ENCODE measurements around the gene C1orf87.

DNA sequence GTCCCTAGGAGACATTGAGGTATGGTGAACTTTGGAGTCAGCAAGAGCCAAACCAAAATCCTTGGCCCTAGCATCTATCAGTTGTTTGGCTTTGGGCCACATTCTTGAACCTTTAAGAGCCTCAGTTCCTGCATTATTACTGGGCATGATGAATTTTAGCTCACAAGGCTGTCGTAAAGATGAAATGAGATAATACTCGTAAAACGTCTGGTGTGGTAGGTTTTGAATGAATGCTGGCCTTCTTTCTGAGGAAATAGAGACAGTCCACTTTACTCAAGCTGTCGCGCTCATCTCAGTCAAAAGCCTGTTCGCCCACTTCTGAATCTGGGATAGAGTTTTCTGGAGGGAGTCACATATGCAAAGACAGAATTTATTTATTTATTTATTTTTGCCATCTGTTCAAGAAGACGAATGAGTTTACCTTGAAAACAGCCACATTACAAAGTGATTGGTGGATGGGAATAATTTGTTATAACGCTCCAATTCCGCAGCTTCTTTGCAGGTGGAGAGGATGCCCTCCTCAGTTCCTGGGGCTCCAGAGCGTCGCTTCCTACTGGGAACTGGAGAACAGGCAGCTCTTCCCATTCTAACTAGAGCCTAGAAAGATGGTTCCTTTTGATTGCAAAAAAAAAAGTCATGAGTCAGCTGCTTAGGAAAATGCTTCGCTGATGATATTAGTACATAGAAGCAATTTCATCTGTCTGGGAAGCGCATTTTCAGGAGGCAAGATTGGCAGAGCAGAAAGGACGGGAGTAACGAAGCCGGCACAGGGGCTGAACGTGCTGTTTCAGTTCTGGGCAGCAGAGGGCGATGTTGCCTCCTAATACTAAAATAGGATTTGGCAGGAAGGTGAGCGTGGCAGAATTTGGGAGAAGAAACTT, 97.1 kb downstream of the C1orf87 start:
- TF ChIP-seq ZNF8 (CRISPR knock-in tag; IDR thresholded peaks at IDR 0.05) (no peak), ZFP30 (CRISPR knock-in tag; IDR thresholded peaks at IDR 0.05) (no peak), RARB (CRISPR knock-in tag; IDR thresholded peaks at IDR 0.05) (no peak), TCF4 (CRISPR knock-in tag; IDR thresholded peaks at IDR 0.05; ENCODE audit: borderline replicate concordance) (no peak)
- TF ChIP-seq, protein P1, sequence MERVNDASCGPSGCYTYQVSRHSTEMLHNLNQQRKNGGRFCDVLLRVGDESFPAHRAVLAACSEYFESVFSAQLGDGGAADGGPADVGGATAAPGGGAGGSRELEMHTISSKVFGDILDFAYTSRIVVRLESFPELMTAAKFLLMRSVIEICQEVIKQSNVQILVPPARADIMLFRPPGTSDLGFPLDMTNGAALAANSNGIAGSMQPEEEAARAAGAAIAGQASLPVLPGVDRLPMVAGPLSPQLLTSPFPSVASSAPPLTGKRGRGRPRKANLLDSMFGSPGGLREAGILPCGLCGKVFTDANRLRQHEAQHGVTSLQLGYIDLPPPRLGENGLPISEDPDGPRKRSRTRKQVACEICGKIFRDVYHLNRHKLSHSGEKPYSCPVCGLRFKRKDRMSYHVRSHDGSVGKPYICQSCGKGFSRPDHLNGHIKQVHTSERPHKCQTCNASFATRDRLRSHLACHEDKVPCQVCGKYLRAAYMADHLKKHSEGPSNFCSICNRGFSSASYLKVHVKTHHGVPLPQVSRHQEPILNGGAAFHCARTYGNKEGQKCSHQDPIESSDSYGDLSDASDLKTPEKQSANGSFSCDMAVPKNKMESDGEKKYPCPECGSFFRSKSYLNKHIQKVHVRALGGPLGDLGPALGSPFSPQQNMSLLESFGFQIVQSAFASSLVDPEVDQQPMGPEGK (CRISPR knock-in tag; IDR thresholded peaks at IDR 0.05; ENCODE audit: borderline replicate concordance) = no peak
- TF ChIP-seq, protein P2, sequence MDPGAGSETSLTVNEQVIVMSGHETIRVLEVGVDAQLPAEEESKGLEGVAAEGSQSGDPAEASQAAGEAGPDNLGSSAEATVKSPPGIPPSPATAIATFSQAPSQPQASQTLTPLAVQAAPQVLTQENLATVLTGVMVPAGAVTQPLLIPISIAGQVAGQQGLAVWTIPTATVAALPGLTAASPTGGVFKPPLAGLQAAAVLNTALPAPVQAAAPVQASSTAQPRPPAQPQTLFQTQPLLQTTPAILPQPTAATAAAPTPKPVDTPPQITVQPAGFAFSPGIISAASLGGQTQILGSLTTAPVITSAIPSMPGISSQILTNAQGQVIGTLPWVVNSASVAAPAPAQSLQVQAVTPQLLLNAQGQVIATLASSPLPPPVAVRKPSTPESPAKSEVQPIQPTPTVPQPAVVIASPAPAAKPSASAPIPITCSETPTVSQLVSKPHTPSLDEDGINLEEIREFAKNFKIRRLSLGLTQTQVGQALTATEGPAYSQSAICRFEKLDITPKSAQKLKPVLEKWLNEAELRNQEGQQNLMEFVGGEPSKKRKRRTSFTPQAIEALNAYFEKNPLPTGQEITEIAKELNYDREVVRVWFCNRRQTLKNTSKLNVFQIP (CRISPR knock-in tag; IDR thresholded peaks at IDR 0.05; ENCODE audit: borderline replicate concordance, low read depth) = no peak
- TF ChIP-seq, protein P3, sequence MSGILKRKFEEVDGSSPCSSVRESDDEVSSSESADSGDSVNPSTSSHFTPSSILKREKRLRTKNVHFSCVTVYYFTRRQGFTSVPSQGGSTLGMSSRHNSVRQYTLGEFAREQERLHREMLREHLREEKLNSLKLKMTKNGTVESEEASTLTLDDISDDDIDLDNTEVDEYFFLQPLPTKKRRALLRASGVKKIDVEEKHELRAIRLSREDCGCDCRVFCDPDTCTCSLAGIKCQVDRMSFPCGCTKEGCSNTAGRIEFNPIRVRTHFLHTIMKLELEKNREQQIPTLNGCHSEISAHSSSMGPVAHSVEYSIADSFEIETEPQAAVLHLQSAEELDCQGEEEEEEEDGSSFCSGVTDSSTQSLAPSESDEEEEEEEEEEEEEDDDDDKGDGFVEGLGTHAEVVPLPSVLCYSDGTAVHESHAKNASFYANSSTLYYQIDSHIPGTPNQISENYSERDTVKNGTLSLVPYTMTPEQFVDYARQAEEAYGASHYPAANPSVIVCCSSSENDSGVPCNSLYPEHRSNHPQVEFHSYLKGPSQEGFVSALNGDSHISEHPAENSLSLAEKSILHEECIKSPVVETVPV (CRISPR knock-in tag; IDR thresholded peaks at IDR 0.05) = no peak

All from SK-N-SH treated with all-trans-retinoic acid at 6 μM for 48 hours (cell line).